IgD-negative memory B cell (primary cell): ENCODE measurements around the gene MIB2. TPM values are rescaled to one million over a fixed set of nuclear protein-coding genes. Genes with fewer than 3 reads are reported as not detected.

Experiments used
- H3K27ac Mint-ChIP-seq, 3 donors: one replicate each; pipeline ENCODE4 v1.8.0; 2020 to 2022; ENCODE audit warnings: mild to moderate bottlenecking in 3 of 3, mixed read lengths in 3 of 3, moderate library complexity in 1 of 3
- H3K27me3 Mint-ChIP-seq: one replicate; pipeline ENCODE4 v1.8.0; 2021; ENCODE audit warnings: mixed read lengths
- H3K36me3 Mint-ChIP-seq: one replicate; pipeline ENCODE4 v1.8.0; 2020; ENCODE audit warnings: mild to moderate bottlenecking, mixed read lengths
- H3K4me1 Mint-ChIP-seq, 3 donors: one replicate each; pipeline ENCODE4 v1.8.0; 2020 to 2022; ENCODE audit warnings: mixed read lengths in 3 of 3, mild to moderate bottlenecking in 1 of 3
- H3K4me3 Mint-ChIP-seq, 4 donors: one replicate each; pipeline ENCODE4 v1.8.0; 2020 to 2022; ENCODE audit warnings: mild to moderate bottlenecking in 4 of 4, mixed read lengths in 4 of 4, moderate library complexity in 3 of 4
- H3K9me3 Mint-ChIP-seq, 3 donors: one replicate each; pipeline ENCODE4 v1.8.0; 2020 to 2021; ENCODE audit warnings: mixed read lengths in 3 of 3, mild to moderate bottlenecking in 1 of 3
- polyA plus RNA-seq: library from polyadenylated mRNA; unstranded; fragments of 300-500 nt; fragmentation: Illumina TruSeq; gene quantifications from one replicate; pipeline ENCODE4 v1.2.3, GENCODE V29; 2021

The MIB2 gene
- polyA plus RNA-seq, 1 donor from 2014 or later = 22.4 TPM

GRCh38 chr1:1616045-1616790, 918 bp downstream of the MIB2 start:
- Mint-ChIP-seq H3K36me3 (peaks cover under 1% of the 10 kb centered on the region), H3K4me1 (peaks cover 7 to 16% (median 15%) of the 10 kb centered on the region in 3 donors), H3K27ac (peak overlapping the region in 1 of 3 donors; percentile 94), H3K27me3 (no peaks in the 10 kb centered on the region), H3K4me3 (peak overlapping the region; percentile 81 to 92 (median 82)), H3K9me3 (no peaks in the 10 kb centered on the region)

- Mint-ChIP-seq H3K9me3 (no peaks in the 10 kb centered on the region), H3K36me3 (no peaks in the 10 kb centered on the region), H3K4me1 (peaks cover 7 to 16% (median 15%) of the 10 kb centered on the region in 3 donors), H3K27ac (peak overlapping the region in 2 of 3 donors; percentile 90 to 94), H3K4me3 (peak overlapping the region; percentile 81 to 92 (median 82)), H3K27me3 (no peaks in the 10 kb centered on the region)
These were observed 1.5 kb downstream of the MIB2 start for GRCh38 chr1:1616838-1617237.

GRCh38 chr1:1617516-1617915, 2.2 kb downstream of the MIB2 start:
- H3K4me3 Mint-ChIP-seq = peak overlapping the region; percentile 81 to 92 (median 82)
- H3K4me1 Mint-ChIP-seq = peaks cover 3 to 15% (median 14%) of the 10 kb centered on the region in 3 donors

GRCh38 chr1:1617925-1618324, 2.6 kb downstream of the MIB2 start:
- Mint-ChIP-seq H3K4me3 (peak overlapping the region in 3 of 4 donors; percentile 55 to 92 (median 82)), H3K9me3 (no peaks in the 10 kb centered on the region), H3K36me3 (no peaks in the 10 kb centered on the region), H3K27me3 (no peaks in the 10 kb centered on the region), H3K27ac (peak overlapping the region in 1 of 3 donors; percentile 94), H3K4me1 (peaks cover 6 to 15% (median 15%) of the 10 kb centered on the region in 3 donors)

More at GRCh38 chr1:1617516-1617915, 2.2 kb downstream of the MIB2 start:
- H3K27ac Mint-ChIP-seq = peak overlapping the region in 2 of 3 donors; percentile 90 to 94
- no peaks in the 10 kb centered on the region for H3K9me3 Mint-ChIP-seq
- no peaks in the 10 kb centered on the region for H3K36me3 Mint-ChIP-seq
- no peaks in the 10 kb centered on the region for H3K27me3 Mint-ChIP-seq

GRCh38 chr1:1618396-1619068, 3.2 kb downstream of the MIB2 start:
- Mint-ChIP-seq H3K4me1 (peaks cover 6 to 15% (median 14%) of the 10 kb centered on the region in 3 donors), H3K36me3 (no peaks in the 10 kb centered on the region), H3K27ac (peak overlapping the region in 2 of 3 donors; percentile 19 to 71), H3K4me3 (no peak overlapping the region), H3K27me3 (no peaks in the 10 kb centered on the region), H3K9me3 (no peaks in the 10 kb centered on the region)

GRCh38 chr1:1619917-1620361, 4.6 kb downstream of the MIB2 start:
- H3K36me3 Mint-ChIP-seq = no peaks in the 10 kb centered on the region
- peak overlapping the region in 1 of 3 donors; percentile 70 for H3K27ac Mint-ChIP-seq
- H3K27me3 Mint-ChIP-seq = no peaks in the 10 kb centered on the region
- H3K4me3 Mint-ChIP-seq = peak overlapping the region in 1 of 4 donors; percentile 53
- H3K4me1 Mint-ChIP-seq = peaks cover 2 to 6% (median 3%) of the 10 kb centered on the region in 3 donors
- H3K9me3 Mint-ChIP-seq = no peaks in the 10 kb centered on the region

- Mint-ChIP-seq H3K27ac (peak overlapping the region in 1 of 3 donors; percentile 70), H3K27me3 (no peaks in the 10 kb centered on the region), H3K9me3 (no peaks in the 10 kb centered on the region), H3K36me3 (no peaks in the 10 kb centered on the region), H3K4me1 (peaks cover 0 to 6% (median 2%) of the 10 kb centered on the region in 3 donors), H3K4me3 (peak overlapping the region in 1 of 4 donors; percentile 53)
These were observed 5.3 kb downstream of the MIB2 start for GRCh38 chr1:1620433-1621139.

- Mint-ChIP-seq H3K9me3 (no peaks in the 10 kb centered on the region), H3K27me3 (no peaks in the 10 kb centered on the region), H3K4me1 (peaks cover 0 to 6% (median 2%) of the 10 kb centered on the region in 3 donors), H3K27ac (peak overlapping the region in 1 of 3 donors; percentile 70), H3K36me3 (no peaks in the 10 kb centered on the region), H3K4me3 (peak overlapping the region in 1 of 4 donors; percentile 53)
These were observed 6.1 kb downstream of the MIB2 start for GRCh38 chr1:1621173-1622009.

GRCh38 chr1:1622010-1622787, 6.9 kb downstream of the MIB2 start:
- peak overlapping the region in 1 of 3 donors; percentile 39 for H3K27ac Mint-ChIP-seq
- H3K4me3 Mint-ChIP-seq = peak overlapping the region in 2 of 4 donors; percentile 2 to 52
- no peaks in the 10 kb centered on the region for H3K27me3 Mint-ChIP-seq
- H3K36me3 Mint-ChIP-seq = no peaks in the 10 kb centered on the region
- no peaks in the 10 kb centered on the region for H3K9me3 Mint-ChIP-seq
- peaks cover 0 to 4% (median 2%) of the 10 kb centered on the region in 3 donors for H3K4me1 Mint-ChIP-seq

GRCh38 chr1:1622788-1623094, 7.4 kb downstream of the MIB2 start:
- H3K4me1 Mint-ChIP-seq = peaks cover 0 to 2% (median 1%) of the 10 kb centered on the region in 3 donors
- H3K27ac Mint-ChIP-seq = peak overlapping the region in 1 of 3 donors; percentile 39
- H3K27me3 Mint-ChIP-seq = no peaks in the 10 kb centered on the region
- H3K36me3 Mint-ChIP-seq = no peaks in the 10 kb centered on the region
- no peaks in the 10 kb centered on the region for H3K9me3 Mint-ChIP-seq
- H3K4me3 Mint-ChIP-seq = peak overlapping the region in 1 of 4 donors; percentile 52

- Mint-ChIP-seq H3K27ac (no peak overlapping the region), H3K4me3 (no peak overlapping the region), H3K27me3 (no peaks in the 10 kb centered on the region), H3K36me3 (no peaks in the 10 kb centered on the region), H3K4me1 (peaks cover 0 to 2% (median 1%) of the 10 kb centered on the region in 3 donors), H3K9me3 (no peaks in the 10 kb centered on the region)
These were observed 7.9 kb downstream of the MIB2 start for GRCh38 chr1:1623181-1623630.

- Mint-ChIP-seq H3K27me3 (no peaks in the 10 kb centered on the region), H3K4me1 (peaks cover 0 to 2% (median 1%) of the 10 kb centered on the region in 3 donors), H3K36me3 (no peaks in the 10 kb centered on the region), H3K27ac (no peak overlapping the region), H3K9me3 (no peaks in the 10 kb centered on the region), H3K4me3 (no peak overlapping the region)
These were observed 8.5 kb downstream of the MIB2 start for GRCh38 chr1:1623631-1624442.
